GM18505 (cell line): Measurements from ENCODE around the gene CMTM2.
"Not testable (repeated sequence)": the region's sequence is repeated elsewhere in the genome, so short reads cannot be mapped to it uniquely, and the experiment has no call there.

Experiments used
- ATAC-seq: cut with Tn5 transposase; IDR thresholded peaks from one replicate; pipeline ENCODE4 v1.9.1; 2021; ENCODE audit not compliant: unreplicated experiment
- POLR2A ChIP-seq: IDR thresholded peaks from 4 replicates; pipeline ENCODE4 v1.6.1; 2011; ENCODE audit warnings: borderline replicate concordance; ENCODE audit not compliant: insufficient read depth, insufficient read length; ENCODE audit errors: extremely low read depth

CMTM2 gene

DNA sequence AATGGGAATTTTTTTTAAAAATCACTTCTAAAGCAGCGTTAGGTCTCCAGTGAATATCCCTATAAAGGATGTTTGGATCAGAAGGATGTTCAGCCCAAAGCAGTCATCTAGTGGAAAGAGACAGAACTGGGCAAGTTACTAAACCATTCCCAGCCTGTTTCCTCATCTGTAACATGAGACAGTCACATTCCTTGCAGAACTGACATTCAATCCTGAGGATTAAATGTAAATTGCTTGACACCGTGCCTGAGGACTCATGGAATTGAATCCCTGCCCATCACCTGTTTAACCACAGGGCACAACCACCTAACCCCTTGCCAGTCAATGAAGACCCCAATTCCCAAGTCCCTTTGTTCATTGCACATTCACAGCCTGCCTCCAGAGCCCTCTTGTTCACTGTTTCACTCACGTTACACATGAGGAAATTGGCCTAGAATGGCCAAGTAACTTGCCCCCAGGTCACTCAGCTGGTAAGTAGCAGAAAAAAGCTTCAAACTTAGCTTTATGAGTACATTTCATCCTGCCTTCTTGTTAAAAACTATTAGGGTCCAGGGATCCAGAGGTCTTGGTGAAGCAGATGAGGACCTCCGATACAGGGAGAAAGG, 1.4 kb downstream of the CMTM2 start:
- no peak for TF ChIP-seq POLR2A
- ATAC-seq: no peak

DNA sequence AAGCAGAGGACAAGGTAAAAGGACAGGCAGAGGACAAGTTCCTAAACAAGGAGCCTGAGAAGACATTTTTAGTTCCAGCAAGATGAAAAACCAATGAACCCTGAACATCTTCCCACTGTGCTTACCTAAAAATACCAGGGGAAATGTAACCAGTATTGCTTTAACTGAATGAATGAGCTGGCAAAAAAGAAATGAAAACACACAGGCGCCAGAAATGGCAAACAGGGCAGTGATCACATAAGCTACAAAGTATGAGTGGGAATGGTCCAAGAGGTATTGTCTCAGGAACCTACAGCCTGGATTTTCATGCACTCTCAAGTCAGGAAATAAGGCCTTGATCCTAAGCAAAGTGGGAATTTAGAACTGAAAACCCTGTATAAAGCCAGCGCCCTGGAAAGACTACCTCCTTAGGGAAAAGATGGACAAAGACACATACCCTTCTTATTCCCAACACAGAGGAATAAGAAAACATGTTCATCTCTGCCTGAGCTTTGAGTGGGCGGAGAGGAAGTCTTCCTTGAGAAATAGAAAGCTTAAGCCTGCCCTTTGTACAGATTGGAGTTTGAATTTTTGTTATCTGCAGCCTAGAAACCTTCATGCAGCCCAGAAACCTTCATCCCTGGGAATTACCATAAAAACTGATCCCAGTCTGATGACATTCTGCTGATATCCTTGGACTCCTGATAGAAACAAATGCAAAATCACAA, 2.1 kb downstream of the CMTM2 start:
- no peak for TF ChIP-seq POLR2A
- no peak for ATAC-seq

DNA sequence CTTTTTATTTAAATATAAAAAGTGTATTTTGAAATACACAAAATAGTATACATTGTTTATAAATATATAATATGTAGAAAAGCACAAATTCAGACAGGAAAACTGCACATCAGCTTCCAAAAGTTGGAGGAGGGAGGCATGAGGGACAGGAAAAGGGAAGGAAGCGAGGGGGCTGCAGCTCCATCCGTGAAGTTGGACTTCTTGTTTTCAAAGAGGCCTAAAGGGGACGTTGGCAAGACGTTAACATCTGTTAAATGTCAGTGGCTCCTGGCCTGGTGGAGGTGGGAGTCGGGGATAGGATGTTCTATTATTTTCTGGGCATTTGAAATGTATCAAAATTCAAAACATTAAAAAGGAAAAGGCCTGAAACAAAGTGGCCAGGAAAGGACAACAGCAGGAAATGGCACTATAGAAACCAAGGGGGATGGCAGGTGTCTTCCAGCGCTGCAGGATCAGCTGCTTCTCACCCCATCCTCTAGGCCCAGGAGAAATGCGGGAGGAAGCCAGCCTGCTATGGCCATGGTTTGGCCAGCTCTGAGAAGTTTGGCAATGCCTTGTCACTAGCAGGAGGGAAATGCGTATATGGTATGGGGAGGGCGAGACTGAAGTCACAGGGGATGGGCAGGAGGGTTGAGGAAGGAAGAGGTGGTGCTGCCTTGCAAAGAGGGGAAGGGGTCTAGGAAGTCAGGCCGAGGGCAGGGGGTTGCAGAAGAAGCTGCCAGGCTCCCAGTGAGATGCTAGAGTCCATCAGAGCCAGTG, 6.4 kb downstream of the CMTM2 start:
- TF ChIP-seq POLR2A: no peak
- no peak for ATAC-seq

DNA sequence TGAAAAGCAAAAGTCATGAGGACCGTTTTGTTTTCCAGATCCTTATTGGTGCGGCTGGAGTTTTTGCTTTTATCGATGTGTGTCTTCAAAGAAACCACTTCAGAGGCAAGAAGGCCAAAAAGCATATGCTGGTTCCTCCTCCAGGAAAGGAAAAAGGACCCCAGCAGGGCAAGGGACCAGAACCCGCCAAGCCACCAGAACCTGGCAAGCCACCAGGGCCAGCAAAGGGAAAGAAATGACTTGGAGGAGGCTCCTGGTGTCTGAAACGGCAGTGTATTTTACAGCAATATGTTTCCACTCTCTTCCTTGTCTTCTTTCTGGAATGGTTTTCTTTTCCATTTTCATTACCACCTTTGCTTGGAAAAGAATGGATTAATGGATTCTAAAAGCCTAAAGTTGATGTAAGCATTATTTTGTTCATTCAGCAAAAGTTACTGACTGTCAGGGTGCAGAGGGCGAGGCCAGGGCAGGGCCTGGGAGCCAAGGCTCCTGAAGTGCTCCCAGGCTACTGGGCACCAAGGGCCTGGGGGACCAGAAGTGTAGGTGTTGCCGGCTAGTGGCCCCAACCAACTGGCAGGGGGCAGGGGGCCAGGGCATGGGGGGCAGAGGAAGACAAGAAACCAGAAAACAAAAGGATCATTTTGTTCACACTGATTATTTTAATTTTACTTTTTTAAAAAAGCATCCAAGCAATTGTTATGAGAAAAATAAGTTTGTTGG, 8.8 kb downstream of the CMTM2 start:
- ATAC-seq: no peak
- no peak for TF ChIP-seq POLR2A

DNA sequence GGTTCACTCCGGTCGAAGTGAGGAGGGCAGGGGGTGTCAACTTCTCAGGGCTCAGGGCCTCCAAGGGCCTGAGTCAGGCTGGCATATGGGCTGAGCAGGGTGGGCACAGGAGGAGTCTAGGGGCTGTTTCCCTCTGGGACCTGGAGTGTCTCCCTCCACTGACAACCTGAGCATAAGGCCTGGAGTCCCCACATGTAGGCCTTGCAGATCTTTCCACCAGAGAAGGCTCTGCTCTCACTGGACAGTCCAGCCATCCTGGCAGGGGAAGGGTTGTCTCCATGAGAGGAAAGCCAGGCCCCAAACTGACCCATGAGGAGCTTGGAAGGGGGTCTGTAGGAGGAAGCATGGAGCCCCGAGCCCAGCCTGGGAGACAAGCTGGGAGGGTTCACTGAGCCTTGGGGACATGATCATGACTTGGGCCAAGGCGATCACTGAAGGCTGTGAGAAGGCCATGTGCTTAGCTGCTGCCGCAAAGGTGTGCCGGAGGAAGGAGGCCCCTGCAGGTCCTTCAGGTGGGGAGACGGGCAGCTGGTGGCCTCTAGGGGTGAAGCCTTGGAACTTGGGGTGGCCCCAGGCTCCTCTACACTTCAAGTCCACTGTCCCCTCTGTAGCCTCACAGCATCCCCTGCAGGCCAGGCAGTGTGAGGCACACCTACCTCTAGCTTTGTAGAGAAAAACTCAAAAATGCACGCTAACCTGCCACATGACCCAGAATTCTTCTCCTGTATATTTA, 9.9 kb downstream of the CMTM2 start:
- ATAC-seq: peak; percentile 54
- no peak for TF ChIP-seq POLR2A

DNA sequence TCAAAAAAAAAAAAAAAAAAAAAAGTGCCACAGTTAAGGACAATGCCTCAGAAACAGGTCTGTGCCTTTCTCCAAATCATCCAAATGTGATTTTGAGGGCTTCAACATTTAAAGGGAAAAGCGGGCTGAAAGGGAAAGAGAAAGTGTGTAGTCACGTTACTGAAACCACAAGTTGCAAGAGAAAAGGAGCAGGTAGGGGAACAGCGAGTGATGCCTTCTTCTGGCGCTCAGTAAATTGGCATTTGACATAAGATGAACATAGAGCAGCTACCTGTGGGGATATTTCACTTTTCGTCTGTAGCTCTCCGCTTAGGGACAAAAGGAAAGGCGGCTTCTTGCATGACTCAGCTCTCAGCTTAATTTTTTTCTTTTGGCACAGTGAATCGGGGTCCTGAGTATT, 11.1 kb downstream of the CMTM2 start:
- no peak for ATAC-seq

DNA sequence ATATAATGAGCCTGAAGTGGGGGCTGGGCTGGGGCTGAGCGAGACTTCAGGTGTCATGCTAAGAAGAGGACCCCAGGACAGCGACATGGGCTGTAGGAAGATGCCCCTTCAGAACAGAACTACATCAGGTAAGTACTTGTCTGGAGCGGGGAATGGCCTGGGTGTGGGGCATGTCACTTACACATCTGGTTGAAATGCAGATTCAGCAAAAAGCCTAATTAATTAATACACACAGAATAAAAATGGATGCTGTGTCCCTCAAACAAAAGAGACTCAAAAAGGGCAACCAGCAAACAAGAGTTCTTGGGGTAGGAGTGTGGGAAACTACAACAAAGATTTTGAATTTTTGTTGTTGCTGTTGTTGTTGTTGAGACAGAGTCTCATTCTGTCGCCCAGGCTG, 11.8 kb downstream of the CMTM2 start:
- ATAC-seq: no peak
- no peak for TF ChIP-seq POLR2A

More for the DNA sequence above, 11.1 kb downstream of the CMTM2 start:
- no peak for TF ChIP-seq POLR2A

DNA sequence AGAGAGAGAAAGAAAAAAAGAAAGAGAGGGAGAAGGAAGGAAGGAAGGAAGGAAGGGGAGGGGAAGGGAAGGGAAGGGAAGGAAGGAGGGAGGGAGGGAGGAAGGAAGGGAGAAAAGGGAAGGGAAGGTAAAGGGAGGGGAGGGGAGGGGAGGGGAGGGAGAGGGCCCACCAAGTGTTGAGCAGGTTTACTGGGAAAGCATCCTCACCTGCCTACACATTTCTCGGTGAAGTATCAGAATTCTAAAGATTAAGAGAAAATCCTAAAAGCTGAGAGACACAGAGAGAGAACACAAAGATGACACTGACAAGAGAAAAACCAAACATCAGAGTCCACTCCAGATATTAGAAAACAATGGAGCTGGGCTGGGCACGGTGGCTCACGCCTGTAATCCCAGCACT, 13.0 kb downstream of the CMTM2 start:
- no peak for TF ChIP-seq POLR2A
- ATAC-seq: no peak

DNA sequence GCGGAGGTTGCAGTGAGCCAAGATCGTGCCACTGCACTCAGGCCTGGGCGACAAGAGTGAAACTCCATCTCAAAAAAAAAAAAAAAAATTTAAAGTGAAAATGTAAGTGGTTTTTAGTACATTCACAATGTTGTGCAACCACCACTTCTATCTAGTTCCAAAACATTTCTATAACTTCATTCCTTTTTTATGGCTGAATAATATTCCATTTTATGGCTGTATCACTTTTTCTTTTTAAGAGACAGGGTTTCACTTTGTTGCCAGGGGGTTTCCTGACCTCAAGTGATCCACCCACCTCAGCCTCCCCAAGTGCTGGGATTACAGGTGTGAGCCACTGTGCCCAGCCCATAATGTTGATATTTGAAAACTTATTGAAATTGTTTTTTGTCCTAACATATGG, 13.6 kb downstream of the CMTM2 start:
- no peak for ATAC-seq
- TF ChIP-seq POLR2A: no peak

DNA sequence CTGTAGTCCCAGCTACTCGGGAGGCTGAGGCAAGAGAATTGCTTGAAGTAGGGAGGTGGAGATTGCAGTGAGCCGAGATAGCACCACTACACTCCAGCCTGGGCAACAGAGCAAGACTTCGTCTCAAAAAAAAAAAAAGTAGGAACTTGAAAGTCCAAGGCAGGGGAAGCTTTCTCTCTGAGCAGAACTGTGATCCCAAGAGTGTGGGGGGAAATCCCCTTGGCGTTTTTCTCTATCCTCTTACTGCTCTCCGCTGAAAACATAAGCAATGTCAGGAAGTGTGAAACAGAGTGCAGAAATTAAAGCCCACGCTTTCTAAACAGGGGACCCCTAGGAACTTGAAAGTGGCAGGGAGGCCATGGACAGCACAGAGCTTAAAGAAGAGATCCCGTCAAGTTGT, 15.5 kb downstream of the CMTM2 start:
- ATAC-seq: no peak
- no peak for TF ChIP-seq POLR2A

DNA sequence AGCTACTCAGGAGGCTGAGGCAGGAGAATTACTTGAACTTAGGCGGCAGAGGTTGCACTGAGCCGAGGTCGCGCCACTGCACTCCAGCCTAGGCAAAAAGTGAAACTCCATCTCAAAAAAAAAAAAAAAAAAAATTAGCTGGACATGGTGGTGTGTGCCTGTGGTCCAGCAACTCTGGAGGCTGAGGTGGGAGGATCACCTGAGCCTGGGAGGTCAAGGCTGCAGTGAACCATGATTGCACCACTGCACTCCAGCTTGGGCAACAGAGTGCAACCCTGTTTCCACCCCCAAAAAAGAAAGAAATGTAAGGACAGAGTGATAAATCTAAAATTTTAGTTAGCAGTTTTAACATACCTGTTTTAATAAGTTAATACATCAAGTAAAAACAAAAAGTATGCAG, 17.3 kb downstream of the CMTM2 start:
- ATAC-seq: not testable (repeated sequence)

DNA sequence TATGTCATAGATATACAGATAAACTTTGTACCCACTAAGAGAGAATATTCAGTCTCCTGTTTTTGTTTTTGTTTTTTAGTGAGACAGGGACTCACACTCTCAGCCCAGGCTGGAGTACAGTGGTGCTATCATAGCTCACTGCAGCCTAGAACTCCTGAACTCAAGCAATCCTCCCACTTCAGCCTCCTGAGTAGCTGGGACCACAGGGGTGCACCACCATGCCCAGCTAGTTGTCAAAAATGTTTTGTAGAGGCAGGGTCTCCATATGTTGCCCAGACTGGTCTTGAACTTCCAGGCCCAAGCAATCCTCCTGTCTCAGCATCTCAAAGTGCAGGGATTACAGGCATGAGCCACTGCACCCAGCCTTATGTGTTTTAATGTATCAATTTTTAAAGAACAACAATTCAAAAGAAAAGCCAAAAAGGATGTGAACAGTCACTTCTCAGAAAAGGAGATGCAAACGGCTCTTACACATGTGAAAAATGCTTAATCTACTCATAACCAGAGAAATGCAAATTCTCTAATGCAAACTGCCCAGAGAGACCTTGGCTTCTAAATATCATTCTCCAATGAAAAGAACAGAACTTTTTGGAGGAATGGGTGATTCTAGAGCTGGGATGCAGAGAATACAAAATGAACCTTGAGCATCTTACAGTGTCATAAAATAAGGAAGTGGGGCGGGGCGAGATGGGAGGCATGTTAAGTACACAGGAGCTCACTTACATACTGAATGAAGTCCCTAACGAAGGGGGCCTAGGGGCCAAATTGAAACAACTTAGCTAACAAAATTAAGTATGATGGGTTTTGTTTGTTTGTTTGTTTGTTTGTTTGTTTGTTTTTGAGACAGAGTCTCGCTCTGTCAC, 18.0 kb downstream of the CMTM2 start:
- no peak for TF ChIP-seq POLR2A
- ATAC-seq: no peak
